DND-41 (cell line): ENCODE data around the gene B3GNT5.

ENCODE experiments used
- ATAC-seq: fragments of 200-7000 bp; cut with Tn5 transposase; 3 replicates; pipeline ENCODE4 v1.9.1; 2021; ENCODE audit warnings: low read depth; ENCODE audit not compliant: insufficient read depth
- DNase-seq: peaks from one replicate; pipeline ENCODE4 v3.0.0-alpha.2; 2020
- H2AFZ ChIP-seq: 2 replicates; pipeline ENCODE4 v1.6.0; 2012; ENCODE audit warnings: low read depth, low read length
- H3K27ac ChIP-seq: 2 replicates; pipeline ENCODE4 v1.5.1; 2012; ENCODE audit warnings: low read length, inconsistent platforms
- H3K27me3 ChIP-seq: fragments of 200-600 bp; sonication (generic); 2 replicates; pipeline ENCODE4 v1.6.0; 2012; ENCODE audit warnings: low read length, mild to moderate bottlenecking, inconsistent platforms; ENCODE audit not compliant: insufficient read depth, poor library complexity
- H3K36me3 ChIP-seq: 2 replicates; pipeline ENCODE4 v1.5.1; 2012; ENCODE audit warnings: low read length, inconsistent platforms; ENCODE audit not compliant: insufficient read depth
- H3K4me1 ChIP-seq: 2 replicates; pipeline ENCODE4 v1.5.1; 2012; ENCODE audit warnings: mild to moderate bottlenecking, low read length; ENCODE audit not compliant: insufficient read depth
- H3K4me2 ChIP-seq: 2 replicates; pipeline ENCODE4 v1.6.0; 2012; ENCODE audit warnings: mild to moderate bottlenecking, moderate library complexity, low read length, inconsistent platforms; ENCODE audit not compliant: insufficient read depth
- H3K4me3 ChIP-seq, 2 experiments: fragments of 200-600 bp in 1 of 2; shearing (Covaris generic) in 1 of 2; 2 replicates each; pipeline ENCODE4 v1.5.1; 2012 to 2016; ENCODE audit warnings: inconsistent platforms in 2 of 2, low read length in 2 of 2, mild to moderate bottlenecking in 2 of 2, low read depth in 1 of 2, moderate library complexity in 1 of 2
- H3K79me2 ChIP-seq: 2 replicates; pipeline ENCODE4 v1.6.0; 2012; ENCODE audit warnings: low read length, inconsistent platforms; ENCODE audit not compliant: insufficient read depth
- H3K9ac ChIP-seq: 2 replicates; pipeline ENCODE4 v1.6.0; 2012; ENCODE audit warnings: low read depth, mild to moderate bottlenecking, inconsistent platforms, low read length, moderate library complexity
- H3K9me3 ChIP-seq: 2 replicates; pipeline ENCODE4 v1.5.1; 2012; ENCODE audit warnings: low read length, moderate library complexity, mild to moderate bottlenecking, inconsistent platforms; ENCODE audit not compliant: insufficient read depth, severe bottlenecking
- H4K20me1 ChIP-seq: 2 replicates; pipeline ENCODE4 v1.6.0; 2012; ENCODE audit warnings: low read length; ENCODE audit not compliant: insufficient read depth
- EZH2 ChIP-seq: IDR thresholded peaks from 3 replicates; pipeline ENCODE4 v1.6.1; 2012; ENCODE audit warnings: borderline replicate concordance, low read depth, mild to moderate bottlenecking, moderate library complexity, low read length, inconsistent platforms; ENCODE audit not compliant: severe bottlenecking
- TF ChIP-seq, protein P1 (sequence below): IDR thresholded peaks from 2 replicates; pipeline ENCODE4 v1.5.1; 2012; ENCODE audit warnings: borderline replicate concordance, low read length, moderate library complexity, mild to moderate bottlenecking; ENCODE audit not compliant: poor library complexity, severe bottlenecking; ENCODE audit errors: extremely low read depth

Gene B3GNT5

DNA sequence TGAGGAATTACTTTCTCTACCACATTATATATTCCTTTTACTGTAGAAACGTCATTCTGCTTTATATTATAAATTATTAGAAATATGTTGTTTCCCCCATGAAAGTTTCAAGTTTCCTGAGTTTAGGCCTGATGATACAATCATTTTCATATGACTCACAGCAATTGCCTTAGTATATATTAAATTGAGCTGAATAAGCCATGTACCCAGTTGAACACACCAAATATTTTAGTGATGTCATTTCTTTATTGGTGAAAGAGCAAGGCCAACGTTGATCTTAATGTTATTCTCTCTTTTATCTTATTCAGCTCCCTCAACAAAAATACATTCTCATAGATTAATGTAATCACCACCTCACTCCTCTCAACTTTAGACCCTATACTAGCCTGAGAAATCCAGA is 30.8 kb downstream of the B3GNT5 start:
- H3K36me3 ChIP-seq: no peaks in the 10 kb centered on the region
- no peaks in the 10 kb centered on the region for H3K9me3 ChIP-seq
- no peaks in the 10 kb centered on the region for H3K27me3 ChIP-seq
- TF ChIP-seq EZH2: no peak
- TF ChIP-seq, protein P1, sequence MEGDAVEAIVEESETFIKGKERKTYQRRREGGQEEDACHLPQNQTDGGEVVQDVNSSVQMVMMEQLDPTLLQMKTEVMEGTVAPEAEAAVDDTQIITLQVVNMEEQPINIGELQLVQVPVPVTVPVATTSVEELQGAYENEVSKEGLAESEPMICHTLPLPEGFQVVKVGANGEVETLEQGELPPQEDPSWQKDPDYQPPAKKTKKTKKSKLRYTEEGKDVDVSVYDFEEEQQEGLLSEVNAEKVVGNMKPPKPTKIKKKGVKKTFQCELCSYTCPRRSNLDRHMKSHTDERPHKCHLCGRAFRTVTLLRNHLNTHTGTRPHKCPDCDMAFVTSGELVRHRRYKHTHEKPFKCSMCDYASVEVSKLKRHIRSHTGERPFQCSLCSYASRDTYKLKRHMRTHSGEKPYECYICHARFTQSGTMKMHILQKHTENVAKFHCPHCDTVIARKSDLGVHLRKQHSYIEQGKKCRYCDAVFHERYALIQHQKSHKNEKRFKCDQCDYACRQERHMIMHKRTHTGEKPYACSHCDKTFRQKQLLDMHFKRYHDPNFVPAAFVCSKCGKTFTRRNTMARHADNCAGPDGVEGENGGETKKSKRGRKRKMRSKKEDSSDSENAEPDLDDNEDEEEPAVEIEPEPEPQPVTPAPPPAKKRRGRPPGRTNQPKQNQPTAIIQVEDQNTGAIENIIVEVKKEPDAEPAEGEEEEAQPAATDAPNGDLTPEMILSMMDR: no peak
- no peak overlapping the region for H3K4me2 ChIP-seq
- no peak overlapping the region for H3K9ac ChIP-seq
- H2AFZ ChIP-seq: no peak overlapping the region
- no peak for ATAC-seq
- H3K79me2 ChIP-seq: no peaks in the 10 kb centered on the region
- peaks cover 15% of the 10 kb centered on the region for H3K4me1 ChIP-seq
- H3K27ac ChIP-seq: no peak overlapping the region
- H3K4me3 ChIP-seq: no peak overlapping the region
- no peaks in the 10 kb centered on the region for H4K20me1 ChIP-seq
- DNase-seq: no peak

DNA sequence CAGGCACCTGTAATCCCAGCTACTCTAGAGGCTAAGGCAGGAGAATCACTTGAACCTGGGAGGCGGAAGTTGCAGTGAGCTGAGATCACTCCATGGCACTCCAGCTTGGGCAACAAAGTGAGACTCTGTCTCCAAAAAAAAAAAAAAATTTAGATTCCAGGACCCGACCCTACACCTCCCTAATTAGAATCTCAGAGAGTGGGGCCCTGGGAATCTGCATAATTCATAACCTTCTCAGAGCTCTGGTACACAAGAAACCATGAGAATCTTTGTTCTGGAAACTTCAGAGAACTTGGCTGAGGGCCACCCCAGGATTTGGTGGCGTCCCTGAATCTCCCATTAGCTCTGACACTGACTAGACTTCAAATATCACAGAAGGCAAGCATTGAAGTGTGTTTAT is 31.5 kb downstream of the B3GNT5 start:
- Histone ChIP-seq H3K9me3 (no peaks in the 10 kb centered on the region), H3K4me1 (peaks cover 15% of the 10 kb centered on the region), H3K27ac (no peak overlapping the region), H3K36me3 (no peaks in the 10 kb centered on the region), H2AFZ (no peak overlapping the region), H3K27me3 (no peaks in the 10 kb centered on the region), H3K9ac (no peak overlapping the region), H3K79me2 (no peaks in the 10 kb centered on the region), H3K4me2 (no peak overlapping the region), H3K4me3 (no peak overlapping the region), H4K20me1 (no peaks in the 10 kb centered on the region)
- TF ChIP-seq, protein P1: no peak
- no peak for TF ChIP-seq EZH2
- DNase-seq (no peak), ATAC-seq (no peak)

DNA sequence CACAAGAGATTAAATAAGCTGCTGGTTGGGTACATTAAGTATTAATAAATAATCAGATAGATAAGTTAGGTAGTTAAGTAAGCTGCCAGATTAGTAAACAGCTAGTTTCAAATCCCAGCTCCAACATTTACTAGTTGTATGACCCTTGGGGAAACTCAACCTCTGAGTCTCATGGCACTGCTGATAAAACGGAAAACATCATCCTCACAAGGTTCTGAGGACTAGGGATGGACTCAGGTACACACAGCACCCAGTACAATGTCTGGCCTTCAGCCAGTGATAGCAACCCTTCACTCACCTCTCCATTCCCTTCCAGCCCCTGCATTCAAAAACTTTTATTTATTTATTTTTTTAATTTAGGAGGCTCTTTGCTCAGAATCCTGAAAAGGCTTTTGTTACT is 32.3 kb downstream of the B3GNT5 start:
- peak; percentile 29; the same call in 1 of the 3 replicates for ATAC-seq

More for the DNA sequence above, 32.3 kb downstream of the B3GNT5 start:
- peak overlapping the region; percentile 17; the same call in 1 of the 2 replicates for H3K9ac ChIP-seq
- no peaks in the 10 kb centered on the region for H3K27me3 ChIP-seq
- H3K36me3 ChIP-seq: no peaks in the 10 kb centered on the region
- TF ChIP-seq, protein P1: no peak
- no peak for TF ChIP-seq EZH2
- peak overlapping the region; percentile 62 for H3K4me2 ChIP-seq
- DNase-seq: no peak
- no peaks in the 10 kb centered on the region for H3K79me2 ChIP-seq
- peaks cover 15% of the 10 kb centered on the region for H3K4me1 ChIP-seq
- H4K20me1 ChIP-seq: no peaks in the 10 kb centered on the region
- peak overlapping the region in 1 of 2 experiments; percentile 41; a peak in 1 of 4 replicates for H3K4me3 ChIP-seq
- no peaks in the 10 kb centered on the region for H3K9me3 ChIP-seq
- H3K27ac ChIP-seq: no peak overlapping the region
- peak overlapping the region; percentile 77 for H2AFZ ChIP-seq
